ENCODE measurements around the gene MXRA8.

GRCh38 chr1:1351511-1352427 lies 6.6 kb downstream of the MXRA8 start:
- TF ChIP-seq EZH2phosphoT487 (IDR thresholded peaks at IDR 0.05; ENCODE audit: low read depth, severe bottlenecking, unreplicated experiment) (no peak), CTCF (IDR thresholded peaks at IDR 0.05; ENCODE audit: poor library complexity) (no peak)
